Neutrophil (primary cell): ENCODE results near the gene METRN.
"Not testable (repeated sequence)": the region's sequence is repeated elsewhere in the genome, so short reads cannot be mapped to it uniquely, and the experiment has no call there.

Experiments
- H3K27ac ChIP-seq: fragments of 200-600 bp; sonication (generic); 2 replicates; pipeline ENCODE4 v1.5.1; 2016; ENCODE audit warnings: mild to moderate bottlenecking, moderate library complexity
- H3K27me3 ChIP-seq: fragments of 200-600 bp; sonication (generic); 2 replicates; pipeline ENCODE4 v1.6.0; 2016; ENCODE audit warnings: mild to moderate bottlenecking
- H3K36me3 ChIP-seq: fragments of 200-600 bp; sonication (generic); 2 replicates; pipeline ENCODE4 v1.5.1; 2017
- H3K4me1 ChIP-seq, 2 experiments: fragments of 200-600 bp in 1 of 2; sonication (generic) in 1 of 2; 1 replicate in 1 of 2; 2 replicates in 1 of 2; pipeline versions ENCODE4 v1.5.1 to v1.6.1; 2013 to 2016; ENCODE audit warnings: low read depth in 1 of 2, low read length in 1 of 2, mild to moderate bottlenecking in 1 of 2, moderate library complexity in 1 of 2; ENCODE audit not compliant: control insufficient read depth in 1 of 2, insufficient read depth in 1 of 2
- H3K4me3 ChIP-seq, 2 experiments: fragments of 200-600 bp in 1 of 2; sonication (generic) in 1 of 2; 1 replicate in 1 of 2; 2 replicates in 1 of 2; pipeline ENCODE4 v1.5.1; 2013 to 2016; ENCODE audit warnings: low read depth in 1 of 2, low read length in 1 of 2, mild to moderate bottlenecking in 1 of 2, moderate library complexity in 1 of 2
- H3K9me3 ChIP-seq: fragments of 200-600 bp; sonication (generic); 2 replicates; pipeline ENCODE4 v1.5.1; 2016
- TF ChIP-seq, protein P1 (sequence below): fragments of 200-600 bp; sonication (generic); IDR thresholded peaks from 2 replicates; pipeline ENCODE4 v1.5.1; 2016; ENCODE audit warnings: antibody characterized with exemption

The METRN gene

DNA sequence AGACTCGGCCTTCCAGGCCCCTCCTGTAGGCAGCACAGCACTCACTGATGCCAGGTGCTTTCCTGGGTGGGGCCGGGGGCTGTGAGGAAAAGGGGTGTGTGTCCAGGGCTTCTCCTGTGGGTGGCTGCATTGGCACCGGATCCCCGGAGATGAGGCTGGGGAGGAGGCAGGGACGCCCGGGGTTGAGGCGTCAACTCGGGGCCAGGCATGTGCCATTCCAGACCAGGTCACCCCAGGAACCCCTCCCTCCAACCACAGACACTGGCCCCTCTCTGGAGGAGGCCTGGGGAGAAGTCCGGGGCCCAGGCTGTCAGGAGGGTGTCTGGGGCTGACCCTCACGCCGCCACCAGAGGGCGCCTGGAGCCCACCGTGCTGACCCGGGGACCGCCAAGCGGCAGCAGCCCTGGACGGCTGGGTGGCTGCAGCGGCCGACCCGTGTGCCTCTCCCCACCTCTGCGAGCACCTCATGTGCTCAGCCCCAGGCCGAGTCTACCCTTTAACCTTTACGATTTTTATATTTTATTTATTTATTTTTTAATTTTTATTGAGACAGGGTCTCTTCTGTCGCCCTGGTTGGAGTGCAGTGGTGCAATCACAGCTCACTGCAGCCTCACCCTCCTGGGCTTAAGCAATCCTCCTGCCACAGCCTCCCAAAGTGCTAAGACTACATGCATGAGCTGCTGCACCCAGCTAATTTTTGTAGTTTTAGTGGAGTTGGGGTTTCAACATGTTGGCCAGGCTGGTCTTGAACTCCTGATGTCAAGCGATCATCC, 3.2 kb upstream of the METRN start:
- H3K4me1 ChIP-seq, result peaks cover 9 to 16% of the 10 kb centered on the region in 2 experiments
- no peak overlapping the region for H3K27ac ChIP-seq
- peaks cover 100% of the 10 kb centered on the region for H3K27me3 ChIP-seq
- TF ChIP-seq, protein P1, sequence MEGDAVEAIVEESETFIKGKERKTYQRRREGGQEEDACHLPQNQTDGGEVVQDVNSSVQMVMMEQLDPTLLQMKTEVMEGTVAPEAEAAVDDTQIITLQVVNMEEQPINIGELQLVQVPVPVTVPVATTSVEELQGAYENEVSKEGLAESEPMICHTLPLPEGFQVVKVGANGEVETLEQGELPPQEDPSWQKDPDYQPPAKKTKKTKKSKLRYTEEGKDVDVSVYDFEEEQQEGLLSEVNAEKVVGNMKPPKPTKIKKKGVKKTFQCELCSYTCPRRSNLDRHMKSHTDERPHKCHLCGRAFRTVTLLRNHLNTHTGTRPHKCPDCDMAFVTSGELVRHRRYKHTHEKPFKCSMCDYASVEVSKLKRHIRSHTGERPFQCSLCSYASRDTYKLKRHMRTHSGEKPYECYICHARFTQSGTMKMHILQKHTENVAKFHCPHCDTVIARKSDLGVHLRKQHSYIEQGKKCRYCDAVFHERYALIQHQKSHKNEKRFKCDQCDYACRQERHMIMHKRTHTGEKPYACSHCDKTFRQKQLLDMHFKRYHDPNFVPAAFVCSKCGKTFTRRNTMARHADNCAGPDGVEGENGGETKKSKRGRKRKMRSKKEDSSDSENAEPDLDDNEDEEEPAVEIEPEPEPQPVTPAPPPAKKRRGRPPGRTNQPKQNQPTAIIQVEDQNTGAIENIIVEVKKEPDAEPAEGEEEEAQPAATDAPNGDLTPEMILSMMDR, result peak; percentile 79
- no peaks in the 10 kb centered on the region for H3K9me3 ChIP-seq
- H3K4me3 ChIP-seq, result no peak overlapping the region
- H3K36me3 ChIP-seq, result no peaks in the 10 kb centered on the region

DNA sequence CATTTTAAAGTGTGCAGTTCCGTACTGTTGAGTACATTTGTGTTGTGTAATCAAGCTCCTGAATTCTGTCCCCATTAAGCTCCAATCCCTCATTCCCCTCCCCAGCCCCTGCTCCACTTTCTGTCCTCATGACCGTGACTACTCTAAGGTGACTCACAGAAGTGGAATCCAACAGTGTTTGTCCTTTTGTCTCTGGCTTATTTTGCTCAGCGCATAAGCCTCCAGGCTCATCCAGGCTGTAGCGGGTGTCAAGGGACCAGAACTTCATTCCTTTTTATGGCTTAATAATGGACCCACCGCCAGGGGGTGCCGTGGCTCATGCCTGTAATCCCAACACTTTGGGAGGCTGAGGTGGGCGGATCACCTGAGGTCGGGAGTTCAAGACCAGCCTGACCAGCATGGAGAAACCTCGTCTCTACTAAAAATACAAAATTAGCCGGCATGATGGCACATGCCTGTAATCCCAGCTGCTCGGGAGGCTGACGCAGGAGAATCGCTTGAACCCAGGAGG, 2.1 kb upstream of the METRN start:
- not testable (repeated sequence) for H3K9me3 ChIP-seq, H3K36me3 ChIP-seq, H3K27ac ChIP-seq, H3K4me3 ChIP-seq
- peaks cover 100% of the 10 kb centered on the region for H3K27me3 ChIP-seq
- peaks cover 9 to 16% of the 10 kb centered on the region in 2 experiments for H3K4me1 ChIP-seq

DNA sequence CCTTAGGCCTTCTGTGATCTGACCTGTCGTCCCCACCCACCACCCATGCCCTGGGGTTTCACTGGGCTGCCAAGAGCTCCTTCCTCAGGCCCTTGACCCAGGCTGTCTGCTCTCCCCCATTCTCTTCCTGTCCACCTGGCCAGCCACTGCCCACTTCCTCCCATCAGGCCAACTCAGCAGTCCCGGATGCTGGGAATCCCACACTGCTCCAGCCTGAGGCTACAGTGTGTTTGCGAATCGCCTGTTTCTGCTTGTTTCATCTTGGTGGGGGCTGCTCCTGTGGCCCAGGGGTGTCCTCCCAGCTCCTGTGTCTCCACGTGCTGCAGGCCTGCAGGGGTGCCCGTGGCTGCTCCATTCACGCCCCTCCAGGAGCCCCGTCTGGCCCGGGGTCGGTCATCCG, 839 bp upstream of the METRN start:
- TF ChIP-seq, protein P1, result no peak
- H3K4me1 ChIP-seq, result peaks cover 9 to 16% of the 10 kb centered on the region in 2 experiments
- H3K4me3 ChIP-seq, result no peak overlapping the region
- no peak overlapping the region for H3K27ac ChIP-seq
- no peaks in the 10 kb centered on the region for H3K9me3 ChIP-seq
- peaks cover 100% of the 10 kb centered on the region for H3K27me3 ChIP-seq
- no peaks in the 10 kb centered on the region for H3K36me3 ChIP-seq

DNA sequence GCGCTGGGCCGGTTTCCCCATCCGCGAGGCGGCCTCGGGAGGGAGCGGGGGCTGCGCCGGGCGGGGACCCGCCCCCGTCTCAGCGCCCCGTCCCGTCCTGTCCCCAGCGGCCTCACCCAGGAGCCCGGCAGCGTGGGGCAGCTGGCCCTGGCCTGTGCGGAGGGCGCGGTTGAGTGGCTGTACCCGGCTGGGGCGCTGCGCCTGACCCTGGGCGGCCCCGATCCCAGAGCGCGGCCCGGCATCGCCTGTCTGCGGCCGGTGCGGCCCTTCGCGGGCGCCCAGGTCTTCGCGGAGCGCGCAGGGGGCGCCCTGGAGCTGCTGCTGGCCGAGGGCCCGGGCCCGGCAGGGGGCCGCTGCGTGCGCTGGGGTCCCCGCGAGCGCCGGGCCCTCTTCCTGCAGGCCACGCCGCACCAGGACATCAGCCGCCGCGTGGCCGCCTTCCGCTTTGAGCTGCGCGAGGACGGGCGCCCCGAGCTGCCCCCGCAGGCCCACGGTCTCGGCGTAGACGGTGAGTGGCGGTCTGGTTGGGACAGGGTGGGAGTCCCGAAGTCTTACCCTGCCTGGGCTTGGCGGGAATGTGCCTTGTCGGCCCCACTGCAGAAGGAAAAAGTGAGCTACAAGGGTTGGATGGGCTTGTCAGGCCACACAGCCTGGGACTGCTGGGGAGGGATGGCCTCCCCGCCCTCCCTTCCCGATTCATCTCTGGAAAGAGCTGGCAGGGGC, 720 bp downstream of the METRN start:
- Histone ChIP-seq H3K4me1 (peaks cover 18 to 24% of the 10 kb centered on the region in 2 experiments), H3K9me3 (no peaks in the 10 kb centered on the region), H3K36me3 (no peaks in the 10 kb centered on the region), H3K27ac (no peak overlapping the region), H3K4me3 (peak overlapping the region; percentile 43 to 54), H3K27me3 (peaks cover 100% of the 10 kb centered on the region)
- TF ChIP-seq, protein P1, result no peak

DNA sequence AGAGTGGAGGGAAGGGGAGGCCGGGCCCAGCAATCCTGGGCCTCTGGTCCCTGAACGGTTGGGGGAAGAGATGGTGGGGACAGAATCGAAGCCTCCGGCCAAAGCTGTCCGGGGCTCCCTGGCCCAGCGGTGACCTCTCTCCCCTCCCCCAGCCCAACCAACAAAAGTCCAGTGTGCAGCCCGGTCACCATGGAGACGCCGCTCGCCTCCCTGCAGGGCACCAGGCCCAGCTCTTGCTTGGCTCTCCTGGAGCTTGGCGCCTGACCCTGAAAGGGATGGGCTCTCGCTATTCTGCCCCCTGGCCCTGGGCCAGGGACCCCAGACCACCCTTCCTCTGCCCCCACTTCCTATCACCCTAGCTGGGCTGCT, 1.3 kb downstream of the METRN start:
- H3K27me3 ChIP-seq, result peaks cover 95% of the 10 kb centered on the region
- H3K4me3 ChIP-seq, result no peak overlapping the region
- TF ChIP-seq, protein P1, result no peak

More for the DNA sequence above, 1.3 kb downstream of the METRN start:
- H3K4me1 ChIP-seq, result peaks cover 22 to 28% of the 10 kb centered on the region in 2 experiments
- H3K36me3 ChIP-seq, result no peaks in the 10 kb centered on the region
- H3K27ac ChIP-seq, result no peak overlapping the region
- no peaks in the 10 kb centered on the region for H3K9me3 ChIP-seq
